Activated gamma-delta T cell (primary cell): Measurements from ENCODE around the gene TNFRSF14.
"Not testable (repeated sequence)": the region's sequence is repeated elsewhere in the genome, so short reads cannot be mapped to it uniquely, and the experiment has no call there.

ENCODE experiments used
- DNase-seq: peaks from one replicate; lab custom pipeline; 2025; lab: John Stamatoyannopoulos, UW

TNFRSF14 gene

GRCh38 chr1:2553076-2553475 is 3.1 kb upstream of the TNFRSF14 start:
- DNase-seq = not testable (repeated sequence)

GRCh38 chr1:2553871-2554620 is 2.1 kb upstream of the TNFRSF14 start:
- no peak for DNase-seq

GRCh38 chr1:2554621-2555387 is 1.4 kb upstream of the TNFRSF14 start:
- DNase-seq = no peak

GRCh38 chr1:2555634-2556276 is 416 bp upstream of the TNFRSF14 start:
- DNase-seq = peak; percentile 66

GRCh38 chr1:2556678-2557481 is 709 bp downstream of the TNFRSF14 start:
- DNase-seq = no peak

GRCh38 chr1:2557482-2558400 is 1.6 kb downstream of the TNFRSF14 start:
- DNase-seq = no peak

- DNase-seq = no peak
Observed at GRCh38 chr1:2558420-2558819, 2.2 kb downstream of the TNFRSF14 start.

- no peak for DNase-seq
Observed at GRCh38 chr1:2558861-2559260, 2.7 kb downstream of the TNFRSF14 start.

GRCh38 chr1:2559509-2560298 is 3.5 kb downstream of the TNFRSF14 start:
- no peak for DNase-seq

- no peak for DNase-seq
Observed at GRCh38 chr1:2560299-2561073, 4.3 kb downstream of the TNFRSF14 start.

- DNase-seq = no peak
Observed at GRCh38 chr1:2561446-2561845, 5.3 kb downstream of the TNFRSF14 start.

- DNase-seq = no peak
Observed at GRCh38 chr1:2561898-2562895, 6.0 kb downstream of the TNFRSF14 start.

GRCh38 chr1:2563205-2563604 is 7.0 kb downstream of the TNFRSF14 start:
- DNase-seq = no peak

- no peak for DNase-seq
Observed at GRCh38 chr1:2564006-2564814, 8.0 kb downstream of the TNFRSF14 start.

- no peak for DNase-seq
Observed at GRCh38 chr1:2564815-2565374, 8.7 kb downstream of the TNFRSF14 start.

- no peak for DNase-seq
Observed at GRCh38 chr1:2566101-2567045, 10.2 kb downstream of the TNFRSF14 start.
